Lower leg skin (tissue), 3 donors: ENCODE data around the gene ADRB2.

Source experiments
- POLR2A ChIP-seq, 2 donors: fragments of 450-650 bp; IDR thresholded peaks; one replicate each; pipeline ENCODE4 v1.6.1; 2016 to 2017; ENCODE audit warnings: antibody characterized with exemption in 2 of 2, mild to moderate bottlenecking in 1 of 2, moderate library complexity in 1 of 2
- TF ChIP-seq, protein P1 (sequence below), 3 donors: fragments of 450-650 bp; IDR thresholded peaks; one replicate each; pipeline ENCODE4 v1.5.1; 2016; ENCODE audit warnings: antibody characterized with exemption in 3 of 3, mild to moderate bottlenecking in 3 of 3, moderate library complexity in 2 of 3

DNA sequence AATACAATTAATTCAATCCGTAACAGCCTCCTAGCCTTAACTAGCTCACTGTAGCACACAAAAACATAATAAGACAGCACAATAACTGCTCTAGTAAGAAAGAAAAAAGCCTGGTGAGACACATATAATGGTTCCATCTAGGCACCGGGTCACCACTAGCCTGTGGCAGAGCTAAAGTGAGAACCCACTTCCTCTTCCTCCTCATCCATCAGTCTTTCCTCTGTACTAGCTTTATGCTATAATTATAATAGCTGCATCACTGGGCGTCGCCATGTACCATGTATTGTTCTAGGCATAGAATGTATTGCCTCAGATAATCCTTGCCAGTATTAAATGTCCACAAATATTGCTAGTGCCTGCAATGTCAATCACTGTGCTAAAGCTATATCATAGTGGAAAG is 23.1 kb downstream of the ADRB2 start:
- TF ChIP-seq, protein P1, sequence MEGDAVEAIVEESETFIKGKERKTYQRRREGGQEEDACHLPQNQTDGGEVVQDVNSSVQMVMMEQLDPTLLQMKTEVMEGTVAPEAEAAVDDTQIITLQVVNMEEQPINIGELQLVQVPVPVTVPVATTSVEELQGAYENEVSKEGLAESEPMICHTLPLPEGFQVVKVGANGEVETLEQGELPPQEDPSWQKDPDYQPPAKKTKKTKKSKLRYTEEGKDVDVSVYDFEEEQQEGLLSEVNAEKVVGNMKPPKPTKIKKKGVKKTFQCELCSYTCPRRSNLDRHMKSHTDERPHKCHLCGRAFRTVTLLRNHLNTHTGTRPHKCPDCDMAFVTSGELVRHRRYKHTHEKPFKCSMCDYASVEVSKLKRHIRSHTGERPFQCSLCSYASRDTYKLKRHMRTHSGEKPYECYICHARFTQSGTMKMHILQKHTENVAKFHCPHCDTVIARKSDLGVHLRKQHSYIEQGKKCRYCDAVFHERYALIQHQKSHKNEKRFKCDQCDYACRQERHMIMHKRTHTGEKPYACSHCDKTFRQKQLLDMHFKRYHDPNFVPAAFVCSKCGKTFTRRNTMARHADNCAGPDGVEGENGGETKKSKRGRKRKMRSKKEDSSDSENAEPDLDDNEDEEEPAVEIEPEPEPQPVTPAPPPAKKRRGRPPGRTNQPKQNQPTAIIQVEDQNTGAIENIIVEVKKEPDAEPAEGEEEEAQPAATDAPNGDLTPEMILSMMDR (IDR thresholded peaks at IDR 0.05), result no peak
- TF ChIP-seq POLR2A (IDR thresholded peaks at IDR 0.05), result no peak
